Smooth muscle cell (in vitro differentiated cells): ENCODE data around the gene TARBP1. TPM values are rescaled to one million over a fixed set of nuclear protein-coding genes. Genes with fewer than 3 reads are reported as not detected.

Source experiments
- DNase-seq: peaks from one replicate; lab custom pipeline; 2025; ENCODE audit not compliant: unreplicated experiment; lab: John Stamatoyannopoulos, UW
- H2AFZ ChIP-seq: fragments of 200-600 bp; sonication (generic); 2 replicates; pipeline ENCODE4 v1.6.0; 2016; ENCODE audit warnings: antibody characterized with exemption, low read depth, mild to moderate bottlenecking
- H3F3A ChIP-seq: fragments of 200-600 bp; sonication (generic); 2 replicates; pipeline ENCODE4 v1.6.0; 2017; ENCODE audit warnings: antibody characterized with exemption, low read depth
- H3K27ac ChIP-seq: fragments of 200-600 bp; sonication (generic); 2 replicates; pipeline ENCODE4 v1.5.1; 2016; ENCODE audit warnings: low read depth, mild to moderate bottlenecking
- H3K27me3 ChIP-seq: fragments of 200-600 bp; sonication (generic); 2 replicates; pipeline ENCODE4 v1.6.1; 2016; ENCODE audit warnings: low read depth, mild to moderate bottlenecking
- H3K36me3 ChIP-seq: fragments of 200-600 bp; sonication (generic); 2 replicates; pipeline ENCODE4 v1.5.1; 2016; ENCODE audit warnings: low read depth
- H3K4me1 ChIP-seq: fragments of 200-600 bp; sonication (generic); 2 replicates; pipeline ENCODE4 v1.5.1; 2016; ENCODE audit warnings: low read depth
- H3K4me2 ChIP-seq: fragments of 200-600 bp; sonication (generic); 2 replicates; pipeline ENCODE4 v1.6.0; 2016; ENCODE audit warnings: mild to moderate bottlenecking
- H3K4me3 ChIP-seq: fragments of 200-600 bp; sonication (generic); 2 replicates; pipeline ENCODE4 v1.5.1; 2016; ENCODE audit warnings: mild to moderate bottlenecking
- H3K79me2 ChIP-seq: fragments of 200-600 bp; sonication (generic); 2 replicates; pipeline ENCODE4 v1.6.0; 2016; ENCODE audit warnings: low read depth, mild to moderate bottlenecking
- H3K9ac ChIP-seq: fragments of 200-600 bp; sonication (generic); 2 replicates; pipeline ENCODE4 v1.6.0; 2016; ENCODE audit warnings: low read depth
- H3K9me3 ChIP-seq: fragments of 200-600 bp; sonication (generic); replicated peaks from 2 replicates; pipeline ENCODE4 v1.5.1; 2016; ENCODE audit warnings: low read depth
- H4K20me1 ChIP-seq: fragments of 200-600 bp; sonication (generic); 2 replicates; pipeline ENCODE4 v1.6.0; 2016; ENCODE audit warnings: low read depth
- WGBS: methylation state at CpG from one replicate; pipeline ENCODE4 v1.1.7; 2016; ENCODE audit warnings: low lambda C conversion rate; 5-methylcytosine and 5-hydroxymethylcytosine counted together
- polyA plus RNA-seq: library from polyadenylated mRNA; unstranded; fragments of >200 nt; fragmentation: Nextera tagmentation; extraction: Ambion mirVana; gene quantifications from 2 replicates; pipeline ENCODE4 v1.2.1, GENCODE V29; 2016
- total RNA-seq: library from RNA; depleted of rRNA; stranded (reverse); fragments of >200 nt; gene quantifications from 2 replicates; pipeline ENCODE4 v1.2.3, GENCODE V29; 2014
- TF ChIP-seq, protein P1 (sequence below): fragments of 200-600 bp; sonication (generic); IDR thresholded peaks from 2 replicates; pipeline ENCODE4 v1.5.1; 2017; ENCODE audit warnings: borderline replicate concordance, mild to moderate bottlenecking, antibody characterized with exemption; ENCODE audit not compliant: insufficient read depth, poor library complexity, severe bottlenecking

The TARBP1 gene
- total and polyA plus RNA-seq, 2 experiments from 2014 or later, result 6.1 to 28.9 TPM

DNA sequence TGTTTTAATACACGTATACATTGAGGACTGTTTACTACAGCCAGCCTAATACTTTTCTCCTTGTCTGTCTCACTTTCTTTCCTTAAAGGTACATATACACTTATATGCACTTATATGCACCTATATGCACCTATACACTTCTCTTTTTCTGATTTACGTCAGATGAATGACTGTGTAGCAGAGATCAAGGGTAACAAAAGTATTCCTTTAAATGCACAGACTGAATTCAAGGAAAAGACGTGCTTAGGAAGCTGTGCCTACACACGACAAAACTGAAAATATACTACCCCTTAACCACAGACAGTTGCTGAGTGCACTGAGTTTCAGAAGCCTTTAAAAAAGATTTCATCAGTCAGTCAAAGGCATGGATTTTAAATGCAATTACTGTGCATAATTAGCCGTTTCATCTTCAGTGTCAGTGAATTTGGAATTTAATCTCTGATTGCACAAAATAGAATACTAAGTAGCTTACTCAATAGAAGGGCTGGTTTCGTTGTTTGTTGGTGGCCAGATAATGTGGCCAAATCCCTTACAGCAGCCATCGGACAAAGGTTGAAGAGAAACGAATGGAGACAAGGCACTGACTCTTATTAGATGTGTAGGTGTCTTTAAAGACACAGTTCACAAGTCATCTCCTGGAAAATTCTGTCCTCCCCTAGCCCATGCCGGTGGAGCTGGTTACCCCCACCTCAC is 38.3 kb upstream of the TARBP1 start:
- WGBS, result 71% methylated on average over 9 of the region's 9 CpGs
- no peaks in the 10 kb centered on the region for H3K27me3 ChIP-seq
- no peak overlapping the region for H2AFZ ChIP-seq

DNA sequence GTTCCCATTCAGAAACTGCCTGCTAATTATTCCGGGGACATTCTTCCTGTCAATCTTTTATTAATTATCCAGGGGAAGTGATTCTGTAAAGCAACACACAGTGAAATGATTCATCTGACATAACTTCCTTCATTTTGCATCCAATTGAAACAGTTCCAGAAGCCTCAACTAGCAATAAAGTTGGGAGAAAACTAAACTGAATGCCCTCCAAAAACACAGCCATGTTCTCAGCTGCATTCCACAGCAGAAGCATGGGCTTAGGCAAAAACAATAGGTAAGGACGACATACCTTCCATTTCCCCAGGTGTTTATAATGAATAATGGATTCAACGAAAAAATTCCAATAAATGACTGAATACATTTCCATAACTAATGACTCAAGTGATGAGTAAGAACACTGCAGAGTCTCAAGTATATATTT is 36.9 kb upstream of the TARBP1 start:
- H3K4me2 ChIP-seq, result peak overlapping the region; percentile 43

More for the DNA sequence above, 38.3 kb upstream of the TARBP1 start:
- DNase-seq, result no peak
- no peak overlapping the region for H3K4me3 ChIP-seq
- H3K79me2 ChIP-seq, result no peaks in the 10 kb centered on the region
- H3F3A ChIP-seq, result peaks cover 7% of the 10 kb centered on the region
- no peak overlapping the region for H3K9ac ChIP-seq
- TF ChIP-seq, protein P1, sequence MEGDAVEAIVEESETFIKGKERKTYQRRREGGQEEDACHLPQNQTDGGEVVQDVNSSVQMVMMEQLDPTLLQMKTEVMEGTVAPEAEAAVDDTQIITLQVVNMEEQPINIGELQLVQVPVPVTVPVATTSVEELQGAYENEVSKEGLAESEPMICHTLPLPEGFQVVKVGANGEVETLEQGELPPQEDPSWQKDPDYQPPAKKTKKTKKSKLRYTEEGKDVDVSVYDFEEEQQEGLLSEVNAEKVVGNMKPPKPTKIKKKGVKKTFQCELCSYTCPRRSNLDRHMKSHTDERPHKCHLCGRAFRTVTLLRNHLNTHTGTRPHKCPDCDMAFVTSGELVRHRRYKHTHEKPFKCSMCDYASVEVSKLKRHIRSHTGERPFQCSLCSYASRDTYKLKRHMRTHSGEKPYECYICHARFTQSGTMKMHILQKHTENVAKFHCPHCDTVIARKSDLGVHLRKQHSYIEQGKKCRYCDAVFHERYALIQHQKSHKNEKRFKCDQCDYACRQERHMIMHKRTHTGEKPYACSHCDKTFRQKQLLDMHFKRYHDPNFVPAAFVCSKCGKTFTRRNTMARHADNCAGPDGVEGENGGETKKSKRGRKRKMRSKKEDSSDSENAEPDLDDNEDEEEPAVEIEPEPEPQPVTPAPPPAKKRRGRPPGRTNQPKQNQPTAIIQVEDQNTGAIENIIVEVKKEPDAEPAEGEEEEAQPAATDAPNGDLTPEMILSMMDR, result no peak
- H4K20me1 ChIP-seq, result no peaks in the 10 kb centered on the region
- H3K9me3 ChIP-seq, result no peaks in the 10 kb centered on the region
- H3K4me1 ChIP-seq, result peaks cover 12% of the 10 kb centered on the region
- no peaks in the 10 kb centered on the region for H3K36me3 ChIP-seq
- peak overlapping the region; percentile 19 for H3K27ac ChIP-seq
- H3K4me2 ChIP-seq, result no peak overlapping the region

GRCh38 chr1:234515411-234515810 is 36.4 kb upstream of the TARBP1 start:
- H3F3A ChIP-seq, result peaks cover 7% of the 10 kb centered on the region
- H3K4me1 ChIP-seq, result peaks cover 12% of the 10 kb centered on the region
- H3K27ac ChIP-seq, result peak overlapping the region; percentile 42
- H3K36me3 ChIP-seq, result no peaks in the 10 kb centered on the region
- H3K4me3 ChIP-seq, result no peak overlapping the region
- peak overlapping the region; percentile 43 for H3K4me2 ChIP-seq
- no peak for DNase-seq
- WGBS, result 58% methylated on average over 2 of the region's 2 CpGs
- H3K27me3 ChIP-seq, result no peaks in the 10 kb centered on the region
- H4K20me1 ChIP-seq, result no peaks in the 10 kb centered on the region
- no peaks in the 10 kb centered on the region for H3K9me3 ChIP-seq
- no peaks in the 10 kb centered on the region for H3K79me2 ChIP-seq
- peak overlapping the region; percentile 5 for H2AFZ ChIP-seq
- H3K9ac ChIP-seq, result no peak overlapping the region
- TF ChIP-seq, protein P1, result no peak

More for the DNA sequence above, 36.9 kb upstream of the TARBP1 start:
- H3K4me3 ChIP-seq, result no peak overlapping the region
- peaks cover 7% of the 10 kb centered on the region for H3F3A ChIP-seq
- peak overlapping the region; percentile 5 for H2AFZ ChIP-seq
- no peak for DNase-seq
- no peak overlapping the region for H3K9ac ChIP-seq
- 53% methylated on average over 3 of the region's 3 CpGs for WGBS
- no peaks in the 10 kb centered on the region for H3K36me3 ChIP-seq
- TF ChIP-seq, protein P1, result no peak
- peak overlapping the region; percentile 42 for H3K27ac ChIP-seq
- no peaks in the 10 kb centered on the region for H3K79me2 ChIP-seq
- no peaks in the 10 kb centered on the region for H4K20me1 ChIP-seq
- H3K4me1 ChIP-seq, result peaks cover 12% of the 10 kb centered on the region
- H3K27me3 ChIP-seq, result no peaks in the 10 kb centered on the region
- H3K9me3 ChIP-seq, result no peaks in the 10 kb centered on the region

GRCh38 chr1:234512451-234512861 is 33.5 kb upstream of the TARBP1 start:
- H3K9ac ChIP-seq, result no peak overlapping the region
- no peak overlapping the region for H3K4me3 ChIP-seq
- WGBS, result 45% methylated on average over 5 of the region's 5 CpGs
- no peak for DNase-seq
- TF ChIP-seq, protein P1, result no peak
- no peak overlapping the region for H3K27ac ChIP-seq
- H3F3A ChIP-seq, result peaks cover 7% of the 10 kb centered on the region
- no peaks in the 10 kb centered on the region for H3K9me3 ChIP-seq
- H3K4me1 ChIP-seq, result peaks cover 8% of the 10 kb centered on the region
- H4K20me1 ChIP-seq, result no peaks in the 10 kb centered on the region
- H3K27me3 ChIP-seq, result no peaks in the 10 kb centered on the region
- H3K79me2 ChIP-seq, result no peaks in the 10 kb centered on the region
- H2AFZ ChIP-seq, result peak overlapping the region; percentile 39
- H3K4me2 ChIP-seq, result no peak overlapping the region
- H3K36me3 ChIP-seq, result no peaks in the 10 kb centered on the region
